ENCODE data around the gene CBX8. TPM values are rescaled to one million over a fixed set of nuclear protein-coding genes. Genes with fewer than 3 reads are reported as not detected.
A peak's percentile ranks its signal among the peaks of the same experiment; 100 is the strongest.

Gene CBX8
- total and polyA plus RNA-seq, 2 of the 13 experiments (the other 11 are each of a cell fraction or from before 2014, with no cell fraction given), result 0.34 to 12.6 TPM

DNA sequence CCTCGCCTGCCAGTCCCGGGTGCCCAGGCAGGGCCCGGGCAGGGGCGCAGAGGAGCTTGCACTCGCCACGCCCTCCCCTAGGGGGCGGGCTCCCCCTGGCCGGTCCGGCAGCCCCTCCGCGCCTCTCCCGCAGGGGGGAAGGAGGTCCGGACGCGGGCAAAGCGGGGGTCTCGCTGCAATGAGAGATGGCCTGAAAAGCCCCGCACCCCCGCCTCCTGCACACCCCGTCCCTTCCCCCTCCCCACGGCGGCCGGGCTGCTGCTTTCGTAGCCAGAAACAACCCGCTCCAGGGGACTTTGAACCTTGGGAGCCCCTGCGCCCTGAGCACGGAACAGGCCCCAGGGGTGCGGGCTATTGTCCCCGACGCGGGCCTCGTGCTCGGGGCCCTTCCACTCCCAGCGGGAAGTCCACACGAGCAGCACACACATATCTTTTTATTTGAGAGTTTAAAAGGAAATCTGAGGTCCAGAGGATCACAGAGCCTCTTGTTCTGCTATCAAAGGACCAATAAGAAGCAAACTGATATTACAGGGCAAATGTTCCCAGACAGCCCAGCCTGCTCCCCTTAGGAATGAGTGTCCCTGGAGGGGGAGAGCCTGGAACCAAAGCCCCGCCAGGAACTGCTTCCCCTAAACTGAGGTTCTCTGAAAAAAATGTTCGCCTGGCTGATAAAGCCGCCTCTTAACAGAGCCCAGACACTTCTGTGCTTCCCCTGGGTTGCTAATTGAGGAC lies 48.2 kb upstream of the CBX8 start (continued):
- TF ChIP-seq, protein P1, sequence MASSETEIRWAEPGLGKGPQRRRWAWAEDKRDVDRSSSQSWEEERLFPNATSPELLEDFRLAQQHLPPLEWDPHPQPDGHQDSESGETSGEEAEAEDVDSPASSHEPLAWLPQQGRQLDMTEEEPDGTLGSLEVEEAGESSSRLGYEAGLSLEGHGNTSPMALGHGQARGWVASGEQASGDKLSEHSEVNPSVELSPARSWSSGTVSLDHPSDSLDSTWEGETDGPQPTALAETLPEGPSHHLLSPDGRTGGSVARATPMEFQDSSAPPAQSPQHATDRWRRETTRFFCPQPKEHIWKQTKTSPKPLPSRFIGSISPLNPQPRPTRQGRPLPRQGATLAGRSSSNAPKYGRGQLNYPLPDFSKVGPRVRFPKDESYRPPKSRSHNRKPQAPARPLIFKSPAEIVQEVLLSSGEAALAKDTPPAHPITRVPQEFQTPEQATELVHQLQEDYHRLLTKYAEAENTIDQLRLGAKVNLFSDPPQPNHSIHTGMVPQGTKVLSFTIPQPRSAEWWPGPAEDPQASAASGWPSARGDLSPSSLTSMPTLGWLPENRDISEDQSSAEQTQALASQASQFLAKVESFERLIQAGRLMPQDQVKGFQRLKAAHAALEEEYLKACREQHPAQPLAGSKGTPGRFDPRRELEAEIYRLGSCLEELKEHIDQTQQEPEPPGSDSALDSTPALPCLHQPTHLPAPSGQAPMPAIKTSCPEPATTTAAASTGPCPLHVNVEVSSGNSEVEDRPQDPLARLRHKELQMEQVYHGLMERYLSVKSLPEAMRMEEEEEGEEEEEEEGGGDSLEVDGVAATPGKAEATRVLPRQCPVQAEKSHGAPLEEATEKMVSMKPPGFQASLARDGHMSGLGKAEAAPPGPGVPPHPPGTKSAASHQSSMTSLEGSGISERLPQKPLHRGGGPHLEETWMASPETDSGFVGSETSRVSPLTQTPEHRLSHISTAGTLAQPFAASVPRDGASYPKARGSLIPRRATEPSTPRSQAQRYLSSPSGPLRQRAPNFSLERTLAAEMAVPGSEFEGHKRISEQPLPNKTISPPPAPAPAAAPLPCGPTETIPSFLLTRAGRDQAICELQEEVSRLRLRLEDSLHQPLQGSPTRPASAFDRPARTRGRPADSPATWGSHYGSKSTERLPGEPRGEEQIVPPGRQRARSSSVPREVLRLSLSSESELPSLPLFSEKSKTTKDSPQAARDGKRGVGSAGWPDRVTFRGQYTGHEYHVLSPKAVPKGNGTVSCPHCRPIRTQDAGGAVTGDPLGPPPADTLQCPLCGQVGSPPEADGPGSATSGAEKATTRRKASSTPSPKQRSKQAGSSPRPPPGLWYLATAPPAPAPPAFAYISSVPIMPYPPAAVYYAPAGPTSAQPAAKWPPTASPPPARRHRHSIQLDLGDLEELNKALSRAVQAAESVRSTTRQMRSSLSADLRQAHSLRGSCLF (CRISPR knock-in tag; IDR thresholded peaks at IDR 0.05; ENCODE audit: borderline replicate concordance), result no peak; the same call in 1 of the 2 replicates
- TF ChIP-seq, protein P2, sequence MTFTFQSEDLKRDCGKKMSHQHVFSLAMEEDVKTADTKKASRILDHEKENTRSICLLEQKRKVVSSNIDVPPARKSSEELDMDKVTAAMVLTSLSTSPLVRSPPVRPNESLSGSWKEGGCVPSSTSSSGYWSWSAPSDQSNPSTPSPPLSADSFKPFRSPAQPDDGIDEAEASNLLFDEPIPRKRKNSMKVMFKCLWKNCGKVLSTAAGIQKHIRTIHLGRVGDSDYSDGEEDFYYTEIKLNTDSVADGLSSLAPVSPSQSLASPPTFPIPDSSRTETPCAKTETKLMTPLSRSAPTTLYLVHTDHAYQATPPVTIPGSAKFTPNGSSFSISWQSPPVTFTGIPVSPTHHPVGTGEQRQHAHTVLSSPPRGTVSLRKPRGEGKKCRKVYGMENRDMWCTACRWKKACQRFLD (CRISPR knock-in tag; IDR thresholded peaks at IDR 0.05; ENCODE audit: borderline replicate concordance), result peak; percentile 63; the same call in 1 of the 2 replicates
- TF ChIP-seq ZNF75D (CRISPR knock-in tag; IDR thresholded peaks at IDR 0.05; ENCODE audit: borderline replicate concordance) (no peak; the same call in 1 of the 2 replicates), NFE2 (CRISPR knock-in tag; IDR thresholded peaks at IDR 0.05) (no peak), POLR2A (IDR thresholded peaks at IDR 0.05; ENCODE audit: insufficient read depth in 1 of 2, low read depth in 2 of 2, low read length in 2 of 2) (no peak), RBFOX2 (IDR thresholded peaks at IDR 0.05; ENCODE audit: low read depth, low read length) (0 out of 2 replicates have a peak, but pooled peaks have one; percentile 51), FIP1L1 (IDR thresholded peaks at IDR 0.05; ENCODE audit: borderline replicate concordance, insufficient read depth, low read depth, low read length) (0 out of 2 replicates have a peak, but pooled peaks have one; percentile 7), PHF20 (CRISPR knock-in tag; IDR thresholded peaks at IDR 0.05) (no peak), ZSCAN12 (CRISPR knock-in tag; IDR thresholded peaks at IDR 0.05) (peak; percentile 35; the same call in 1 of the 2 replicates), SIN3A (IDR thresholded peaks at IDR 0.05; ENCODE audit: borderline replicate concordance, low read depth, low read length) (no peak), KDM3A (CRISPR knock-in tag; IDR thresholded peaks at IDR 0.05; ENCODE audit: low read depth) (peak; percentile 62; the same call in 1 of the 2 replicates), ZNF780A (CRISPR knock-in tag; IDR thresholded peaks at IDR 0.05) (no peak), GABPB1 (CRISPR knock-in tag; IDR thresholded peaks at IDR 0.05) (peak; percentile 74), RORA (CRISPR knock-in tag; IDR thresholded peaks at IDR 0.05) (peak; percentile 43; the same call in 1 of the 2 replicates), ZBTB7B (CRISPR knock-in tag; IDR thresholded peaks at IDR 0.05) (peak; percentile 95), ARNT (IDR thresholded peaks at IDR 0.05) (no peak)
- TF ChIP-seq, protein P3, sequence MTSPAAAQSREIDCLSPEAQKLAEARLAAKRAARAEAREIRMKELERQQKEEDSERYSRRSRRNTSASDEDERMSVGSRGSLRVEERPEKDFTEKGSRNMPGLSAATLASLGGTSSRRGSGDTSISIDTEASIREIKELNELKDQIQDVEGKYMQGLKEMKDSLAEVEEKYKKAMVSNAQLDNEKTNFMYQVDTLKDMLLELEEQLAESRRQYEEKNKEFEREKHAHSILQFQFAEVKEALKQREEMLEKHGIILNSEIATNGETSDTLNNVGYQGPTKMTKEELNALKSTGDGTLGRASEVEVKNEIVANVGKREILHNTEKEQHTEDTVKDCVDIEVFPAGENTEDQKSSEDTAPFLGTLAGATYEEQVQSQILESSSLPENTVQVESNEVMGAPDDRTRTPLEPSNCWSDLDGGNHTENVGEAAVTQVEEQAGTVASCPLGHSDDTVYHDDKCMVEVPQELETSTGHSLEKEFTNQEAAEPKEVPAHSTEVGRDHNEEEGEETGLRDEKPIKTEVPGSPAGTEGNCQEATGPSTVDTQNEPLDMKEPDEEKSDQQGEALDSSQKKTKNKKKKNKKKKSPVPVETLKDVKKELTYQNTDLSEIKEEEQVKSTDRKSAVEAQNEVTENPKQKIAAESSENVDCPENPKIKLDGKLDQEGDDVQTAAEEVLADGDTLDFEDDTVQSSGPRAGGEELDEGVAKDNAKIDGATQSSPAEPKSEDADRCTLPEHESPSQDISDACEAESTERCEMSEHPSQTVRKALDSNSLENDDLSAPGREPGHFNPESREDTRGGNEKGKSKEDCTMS (CRISPR knock-in tag; conservative IDR thresholded peaks at IDR 0.05), result no peak
- TF ChIP-seq, protein P4, sequence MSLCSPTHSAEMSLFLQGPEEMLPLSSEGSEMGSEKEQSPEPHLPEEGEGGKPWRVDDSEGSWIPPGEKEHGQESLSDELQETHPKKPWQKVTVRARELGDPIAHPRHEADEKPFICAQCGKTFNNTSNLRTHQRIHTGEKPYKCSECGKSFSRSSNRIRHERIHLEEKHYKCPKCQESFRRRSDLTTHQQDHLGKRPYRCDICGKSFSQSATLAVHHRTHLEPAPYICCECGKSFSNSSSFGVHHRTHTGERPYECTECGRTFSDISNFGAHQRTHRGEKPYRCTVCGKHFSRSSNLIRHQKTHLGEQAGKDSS (CRISPR knock-in tag; IDR thresholded peaks at IDR 0.05; ENCODE audit: borderline replicate concordance, low read depth), result peak; percentile 58; the same call in 1 of the 2 replicates
- TF ChIP-seq, protein P5, sequence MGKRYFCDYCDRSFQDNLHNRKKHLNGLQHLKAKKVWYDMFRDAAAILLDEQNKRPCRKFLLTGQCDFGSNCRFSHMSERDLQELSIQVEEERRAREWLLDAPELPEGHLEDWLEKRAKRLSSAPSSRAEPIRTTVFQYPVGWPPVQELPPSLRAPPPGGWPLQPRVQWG (CRISPR knock-in tag; IDR thresholded peaks at IDR 0.05; ENCODE audit: borderline replicate concordance, low read depth), result no peak

All from HepG2 (cell line).